HG03108 (cell line): Measurements from ENCODE around the gene APOBEC2.

Experiments
- ATAC-seq: cut with Tn5 transposase; IDR thresholded peaks from one replicate; pipeline ENCODE4 v1.9.1; 2021; ENCODE audit warnings: moderate library complexity; ENCODE audit not compliant: unreplicated experiment

Gene APOBEC2

DNA sequence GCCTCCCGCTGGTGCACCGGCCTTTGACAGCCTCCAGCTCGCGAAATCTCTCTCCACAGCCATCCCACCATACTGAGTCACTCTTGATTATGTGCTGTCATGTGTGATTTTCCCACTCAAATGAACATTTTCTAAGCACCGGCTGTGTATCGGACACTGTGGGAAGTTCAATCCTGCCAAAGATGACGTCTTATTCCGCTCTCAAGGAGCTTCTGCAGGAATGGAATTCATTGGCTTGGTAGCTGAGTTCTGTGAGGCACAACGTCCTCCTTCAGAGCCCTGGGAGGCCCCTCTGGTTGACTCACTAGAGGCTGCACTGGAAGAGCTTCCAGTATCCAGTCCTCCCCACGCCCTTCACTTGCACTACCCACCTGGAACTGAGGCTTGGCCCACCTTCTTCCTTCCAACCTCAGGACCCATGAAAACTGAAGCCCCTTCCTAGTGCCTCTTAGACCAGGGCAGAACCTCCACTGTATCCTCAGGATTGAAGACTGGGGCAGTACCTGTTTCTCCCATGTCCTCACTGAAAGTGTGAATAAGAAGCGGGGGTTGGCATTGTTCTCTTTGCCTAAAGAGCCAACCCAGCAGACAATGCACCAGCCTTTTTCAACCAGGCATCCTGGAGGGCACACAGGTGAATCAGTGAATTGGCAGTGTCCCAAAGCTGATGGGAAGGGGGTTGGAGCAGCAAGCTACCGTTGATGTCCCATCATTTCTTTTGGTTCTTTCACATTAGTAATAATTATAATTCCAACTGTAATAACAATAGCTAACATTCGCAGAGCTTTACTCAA lies 15.7 kb upstream of the APOBEC2 start:
- ATAC-seq, result no peak

DNA sequence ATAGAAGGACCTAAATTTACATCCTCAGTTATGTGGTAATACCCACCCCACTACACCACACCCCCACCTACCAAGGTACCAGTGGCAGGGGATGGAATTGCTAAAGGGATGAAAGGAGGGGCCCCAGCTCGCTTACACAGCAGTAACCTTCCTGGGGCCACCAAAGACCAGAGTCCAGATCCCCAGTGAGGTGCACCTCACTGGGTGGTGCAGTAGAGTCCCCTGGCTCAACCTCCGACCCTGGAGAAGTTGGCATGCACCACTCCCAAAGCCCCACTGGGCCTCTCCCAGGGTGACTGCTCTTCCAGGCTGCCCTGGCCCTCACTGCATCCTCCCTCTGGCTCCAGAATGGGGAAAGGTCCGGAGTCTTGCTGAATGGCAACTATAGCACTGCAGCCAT lies 14.8 kb upstream of the APOBEC2 start:
- ATAC-seq, result no peak

DNA sequence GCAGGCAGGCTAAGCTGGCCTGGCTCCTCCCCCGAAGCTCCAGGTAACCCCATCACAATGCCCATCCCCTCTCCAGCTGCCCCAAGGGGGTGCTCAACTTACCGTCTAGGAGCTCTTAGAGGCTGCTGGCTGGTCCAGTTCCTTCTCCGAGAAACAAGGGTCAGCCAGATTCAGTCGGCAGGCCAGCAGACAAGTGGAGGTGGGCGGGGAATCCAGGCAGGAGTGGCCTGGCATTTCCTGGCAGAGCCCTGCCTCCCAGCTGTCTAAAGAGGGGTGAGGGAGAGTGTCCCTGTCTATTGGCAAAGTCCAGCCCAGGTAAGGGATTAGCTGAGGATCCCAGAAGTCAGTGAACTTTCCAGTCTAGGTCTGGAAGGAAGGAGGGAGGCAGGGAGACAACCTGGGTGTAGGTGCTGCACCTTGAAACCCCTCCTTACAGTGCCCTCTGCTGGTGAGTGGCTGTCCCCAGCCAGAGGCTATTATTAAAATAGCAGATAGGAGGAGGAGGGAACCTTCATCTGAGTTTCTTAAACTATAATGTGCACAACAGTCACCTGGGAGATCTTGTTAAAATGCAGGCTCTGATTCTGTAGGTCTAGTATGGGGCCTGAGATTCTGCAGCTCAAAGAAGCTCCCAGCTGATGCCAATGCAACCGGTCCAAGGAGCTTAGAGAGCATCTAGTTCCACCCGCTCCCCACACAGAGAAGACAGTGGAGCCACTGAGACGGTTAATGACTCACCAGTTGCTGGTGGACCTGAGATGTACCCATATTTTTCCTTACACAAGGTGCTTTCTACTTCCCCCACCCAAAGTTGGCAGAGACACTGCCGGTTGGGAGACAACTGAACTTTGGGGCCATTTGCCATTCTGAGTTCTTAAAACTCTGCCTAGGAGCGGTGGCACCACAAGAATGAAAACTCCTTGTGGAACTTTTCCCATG lies 13.7 kb upstream of the APOBEC2 start, which contains the start of gene UNC5CL:
UNC5CL (minus strand) TSS at position 162 of the 939 bp plus-strand sequence. CDS start 4,147 bp downstream, outside the sequence.
- ATAC-seq, result no peak

DNA sequence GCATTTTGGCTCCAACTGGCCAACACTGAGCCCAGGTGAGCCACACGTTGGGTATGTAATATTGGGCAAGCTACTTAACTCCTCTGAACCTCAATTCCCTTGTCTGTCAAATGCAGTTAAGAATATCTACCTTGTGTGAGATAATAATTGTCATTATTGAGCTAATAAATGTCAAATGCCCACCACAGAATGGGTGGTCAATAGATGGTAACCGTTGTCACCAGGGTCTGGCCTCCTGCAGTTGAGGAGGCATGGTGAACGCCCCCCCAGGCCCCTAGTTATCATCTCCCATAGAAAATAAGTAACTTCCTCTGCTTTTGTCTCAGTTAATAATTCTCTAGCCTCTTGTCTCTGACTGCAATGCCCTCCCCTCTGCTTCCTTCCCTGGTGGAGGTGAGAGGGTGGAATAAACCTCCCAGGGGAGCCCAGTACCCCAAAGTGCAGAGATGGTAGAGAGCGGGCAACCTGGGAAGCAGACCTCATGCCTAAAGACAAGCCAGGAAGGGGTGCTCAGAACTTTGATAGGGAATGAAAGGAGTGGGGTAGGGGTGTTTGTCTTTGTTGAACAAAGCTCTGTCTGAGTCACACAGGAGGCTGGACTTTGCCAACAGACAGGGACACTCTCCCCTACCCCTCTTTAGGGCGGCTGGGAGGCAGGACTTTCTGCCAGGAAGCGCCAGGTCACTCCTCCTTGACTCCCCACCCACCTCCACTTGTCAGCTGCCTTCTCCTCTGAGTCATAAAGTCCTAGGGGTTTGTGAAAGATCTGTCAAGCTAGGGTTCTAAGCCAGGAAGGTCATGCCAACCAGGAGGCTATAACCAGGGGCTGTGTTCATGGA lies 12.7 kb upstream of the APOBEC2 start:
- ATAC-seq, result no peak

DNA sequence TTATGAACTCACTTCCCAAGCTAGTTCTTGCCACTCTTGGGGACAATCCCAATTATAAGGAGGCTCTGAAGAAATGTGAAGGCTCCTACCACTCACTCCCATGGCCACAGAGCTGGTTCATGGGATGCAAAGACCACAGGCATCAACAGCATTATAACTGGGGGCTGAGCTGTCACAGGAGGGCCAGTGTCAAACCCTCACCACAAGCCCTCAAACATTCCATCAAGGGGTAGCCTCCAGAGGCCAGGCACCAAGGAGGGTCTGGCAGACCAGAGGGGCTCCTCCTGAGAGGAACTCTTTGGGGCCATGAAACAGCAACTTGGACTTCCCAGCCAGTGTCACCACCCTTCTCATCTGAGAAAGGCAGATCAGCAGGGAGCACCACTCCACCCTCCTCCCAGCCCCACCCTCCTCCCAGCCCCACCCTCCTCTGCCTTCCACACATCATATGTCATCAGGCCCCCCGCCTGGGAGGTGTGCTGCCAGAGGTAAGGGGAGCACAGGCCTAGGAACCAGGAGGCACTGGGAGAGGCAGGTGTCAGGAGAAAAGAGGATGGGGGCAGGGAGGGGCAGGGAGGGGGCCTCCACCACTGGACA lies 12.0 kb upstream of the APOBEC2 start:
- ATAC-seq, result no peak

DNA sequence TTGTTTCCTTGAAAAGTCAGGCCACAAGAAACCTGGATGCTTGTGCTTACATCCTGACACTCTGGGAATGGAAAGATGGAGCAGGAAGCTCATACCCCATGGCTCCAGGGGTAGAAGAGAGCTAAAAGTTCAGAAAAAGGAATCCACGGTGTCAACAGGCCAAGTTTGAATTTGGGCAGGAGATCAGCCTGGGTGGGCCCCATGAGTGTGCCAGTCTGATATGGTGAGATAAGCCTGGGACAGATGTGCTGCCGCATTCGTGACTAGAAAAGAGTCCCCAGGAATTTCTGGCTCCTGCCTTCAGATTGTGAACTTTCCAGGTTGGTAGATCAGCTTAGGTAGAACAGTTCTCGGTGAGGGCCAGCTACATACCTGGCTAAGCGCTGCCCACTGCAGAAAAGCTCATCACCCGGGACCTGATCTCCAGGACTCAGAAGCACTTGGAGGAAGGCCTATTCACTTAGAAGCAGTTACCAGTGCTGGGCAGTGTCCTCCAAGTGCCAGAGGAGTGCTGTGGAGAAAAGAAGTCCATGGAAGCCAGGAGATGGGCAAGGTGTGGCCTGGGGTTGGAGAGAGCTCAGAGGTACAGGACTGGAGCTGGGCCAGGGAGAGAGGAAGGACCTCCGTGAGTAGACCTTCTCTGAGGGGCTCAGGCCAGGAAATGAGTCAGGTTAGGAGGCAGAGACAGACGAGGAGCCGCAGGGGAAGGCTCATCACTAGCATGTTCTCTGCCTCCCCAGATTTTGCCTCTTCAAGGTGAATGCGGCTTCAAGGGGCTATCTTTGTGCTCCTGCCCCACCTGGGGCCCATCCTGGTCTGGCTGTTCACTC lies 10.6 kb upstream of the APOBEC2 start, which contains the start of gene TSPO2:
TSPO2 (plus strand) TSS at position 242 of the 830 bp plus-strand sequence; CDS start at position 761, 519 bp downstream.
- no peak for ATAC-seq

DNA sequence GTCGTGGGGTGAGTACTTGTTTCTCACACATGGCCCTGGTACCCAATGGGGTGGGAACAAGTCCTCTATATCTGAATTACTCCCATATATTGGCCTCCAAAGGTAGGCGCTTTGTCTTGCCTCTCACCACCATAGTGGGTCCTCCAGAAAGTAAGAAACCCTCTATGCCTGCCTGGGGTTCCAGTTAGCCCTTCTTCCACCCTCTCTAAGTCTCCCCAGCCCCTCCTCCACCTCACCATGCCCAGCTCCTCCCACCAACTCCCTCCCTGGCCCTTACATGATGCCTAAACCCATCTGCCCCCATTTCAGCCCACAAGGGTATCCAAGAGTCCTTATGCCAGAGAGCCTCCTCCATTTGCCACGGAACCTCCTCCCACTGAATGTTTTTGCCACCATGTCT lies 9.9 kb upstream of the APOBEC2 start:
- ATAC-seq, result no peak

DNA sequence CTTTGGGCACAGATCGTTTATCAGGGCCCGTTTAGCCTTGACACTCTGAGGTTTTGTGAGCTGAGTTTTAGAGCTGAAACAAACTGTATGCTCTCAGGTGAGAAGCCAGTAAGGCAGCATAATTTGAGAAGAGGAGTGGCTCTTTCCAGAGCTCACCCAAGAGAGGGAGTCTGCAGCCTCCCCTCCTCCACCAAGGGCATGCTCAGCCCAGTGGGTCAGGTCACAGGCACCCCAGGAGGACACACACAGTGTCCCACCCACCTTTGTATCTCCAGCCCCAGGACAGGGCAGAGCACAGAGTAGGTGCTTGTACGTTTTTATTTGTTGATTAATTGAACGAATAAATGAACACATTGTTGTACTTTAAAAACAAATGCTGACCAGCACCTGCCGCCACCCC lies 7.3 kb upstream of the APOBEC2 start:
- no peak for ATAC-seq

DNA sequence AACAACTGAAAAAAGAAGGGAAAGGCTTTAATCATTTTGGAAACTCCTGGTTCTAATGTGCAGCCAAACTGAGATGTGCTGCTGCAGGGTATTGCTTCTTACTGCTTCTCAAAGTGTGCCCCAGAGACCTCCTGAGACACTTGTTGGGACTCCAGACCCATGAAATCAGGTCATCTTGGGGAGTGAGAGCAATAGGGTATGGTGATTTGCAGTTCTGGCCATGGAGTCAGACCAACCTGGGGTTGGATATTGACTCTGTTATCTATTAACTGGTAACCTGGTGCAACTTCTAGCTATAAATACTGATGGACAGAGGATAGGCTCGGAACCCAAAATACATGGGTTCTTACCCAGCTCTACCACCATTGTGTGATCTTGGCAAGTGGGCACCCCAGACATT lies 6.9 kb upstream of the APOBEC2 start:
- no peak for ATAC-seq

DNA sequence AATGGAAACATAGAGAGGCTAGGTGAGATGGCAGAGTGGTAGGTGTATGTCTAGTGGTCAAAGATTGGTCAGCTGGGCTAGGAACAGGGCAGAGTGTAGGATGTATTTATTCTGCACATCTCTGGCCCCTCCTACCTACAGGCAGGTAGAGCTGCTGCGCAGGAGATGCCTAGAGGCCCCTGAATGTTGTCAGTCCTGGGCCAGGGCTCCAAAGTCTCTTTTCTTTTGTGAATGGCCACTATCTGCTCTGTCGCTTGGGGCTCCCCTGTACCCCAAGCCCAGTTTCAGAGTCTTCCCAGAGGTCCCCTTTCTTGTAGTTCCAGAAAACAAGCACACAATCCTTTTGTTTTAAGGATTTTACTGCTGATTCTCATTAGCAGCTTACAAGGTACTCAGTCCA lies 5.7 kb upstream of the APOBEC2 start:
- ATAC-seq, result no peak

DNA sequence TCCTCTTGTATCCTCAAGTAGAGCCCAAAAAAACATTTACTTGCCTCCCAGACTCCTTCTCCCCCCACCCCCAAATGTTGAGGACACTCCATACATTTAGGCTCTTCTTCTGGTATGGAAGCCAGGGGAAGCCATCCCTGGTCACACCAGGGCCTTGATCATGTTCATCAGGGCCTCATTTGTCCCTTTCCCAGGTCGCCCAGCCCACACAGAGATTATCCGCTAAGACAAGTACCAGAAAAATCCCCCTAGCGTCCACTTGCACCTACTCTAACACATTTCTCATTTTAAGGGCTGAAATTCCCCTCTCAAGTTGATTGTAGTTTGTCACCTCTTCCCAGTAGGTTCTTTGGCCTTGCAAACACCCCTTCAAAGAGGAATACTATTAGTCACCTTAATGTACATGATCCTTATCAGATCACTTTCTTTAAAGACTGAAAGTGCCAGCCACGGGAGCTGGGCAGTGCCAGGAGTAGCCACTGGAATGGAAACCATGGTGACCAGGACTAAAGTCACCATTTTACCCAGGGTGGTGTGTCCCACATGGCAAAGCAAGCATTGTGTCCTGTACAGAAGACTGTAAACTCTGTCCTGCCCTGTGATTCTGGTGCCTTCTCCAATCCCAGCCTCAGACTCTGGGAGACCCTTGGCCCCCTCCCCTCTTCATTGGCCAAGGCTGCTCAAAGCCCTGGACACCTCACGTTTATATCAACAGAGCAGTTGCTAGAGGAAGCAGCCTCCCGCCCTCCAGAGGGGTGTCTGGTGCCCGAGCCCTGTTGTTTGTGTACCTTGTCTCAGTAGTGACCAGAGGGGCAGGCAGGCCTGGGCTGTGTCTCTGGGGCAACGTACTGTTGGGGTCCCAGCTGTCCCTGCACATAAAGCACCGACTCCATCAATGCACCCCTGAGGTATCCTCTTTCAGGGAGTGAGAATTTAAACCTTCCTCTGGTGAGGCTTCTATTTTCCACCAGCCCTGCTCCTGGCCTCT lies 5.0 kb upstream of the APOBEC2 start:
- no peak for ATAC-seq

DNA sequence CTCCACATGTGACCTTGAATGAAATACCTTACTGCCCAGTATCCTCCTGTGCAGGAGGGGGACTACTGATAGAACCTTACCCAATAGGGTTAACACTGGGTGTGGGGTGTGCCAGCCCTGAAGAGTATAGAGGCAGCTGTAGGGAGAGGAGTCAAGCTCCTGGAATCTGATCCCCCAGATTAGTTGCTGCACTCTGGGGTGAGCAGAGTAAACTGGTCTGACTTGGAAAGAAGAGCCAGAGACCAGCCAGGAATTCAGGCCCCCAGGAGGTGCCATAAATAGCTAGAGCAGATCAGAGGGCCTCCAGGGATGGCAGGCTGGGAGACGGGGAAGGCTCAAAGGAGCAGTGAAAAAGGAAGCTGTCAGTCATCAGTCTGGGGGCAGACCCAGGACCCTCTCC lies 3.5 kb upstream of the APOBEC2 start:
- no peak for ATAC-seq

DNA sequence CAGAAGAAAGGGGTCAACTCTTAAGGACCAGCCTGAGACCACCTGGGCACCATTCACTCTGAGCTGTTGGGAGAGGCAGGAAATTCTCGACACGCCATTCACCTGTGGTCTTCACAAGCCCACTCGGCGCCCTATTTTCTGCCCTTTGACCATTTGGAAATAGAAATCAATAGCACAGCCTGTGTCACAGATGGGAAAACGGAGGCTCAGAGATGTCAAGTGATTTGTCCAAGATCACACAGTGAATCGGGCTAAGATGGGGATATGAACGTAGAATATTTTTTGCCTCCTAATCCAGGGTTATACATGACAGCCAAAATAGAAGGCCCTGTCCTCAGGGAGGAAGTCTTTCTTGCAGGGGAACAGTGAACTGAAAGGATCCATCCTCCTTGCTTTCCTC lies 3.0 kb upstream of the APOBEC2 start:
- ATAC-seq, result no peak

DNA sequence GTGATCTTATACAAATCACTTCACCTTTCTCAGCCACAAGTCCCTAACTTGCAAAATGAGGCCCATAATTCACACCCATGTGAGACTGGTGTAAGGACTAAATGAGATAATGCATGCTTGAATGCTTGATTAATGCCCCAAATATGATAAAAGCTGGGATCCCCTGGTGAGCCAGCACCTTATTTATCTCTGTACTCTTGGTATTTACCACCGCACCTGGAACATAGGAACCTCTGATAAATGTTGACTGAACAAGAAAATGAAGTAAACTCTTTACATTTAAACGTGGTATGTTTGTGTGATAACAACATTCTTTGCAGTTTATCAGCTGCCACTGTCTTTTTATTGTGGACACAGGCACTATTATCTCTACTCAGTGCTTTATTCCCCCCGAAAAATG lies 2.5 kb upstream of the APOBEC2 start:
- ATAC-seq, result no peak

DNA sequence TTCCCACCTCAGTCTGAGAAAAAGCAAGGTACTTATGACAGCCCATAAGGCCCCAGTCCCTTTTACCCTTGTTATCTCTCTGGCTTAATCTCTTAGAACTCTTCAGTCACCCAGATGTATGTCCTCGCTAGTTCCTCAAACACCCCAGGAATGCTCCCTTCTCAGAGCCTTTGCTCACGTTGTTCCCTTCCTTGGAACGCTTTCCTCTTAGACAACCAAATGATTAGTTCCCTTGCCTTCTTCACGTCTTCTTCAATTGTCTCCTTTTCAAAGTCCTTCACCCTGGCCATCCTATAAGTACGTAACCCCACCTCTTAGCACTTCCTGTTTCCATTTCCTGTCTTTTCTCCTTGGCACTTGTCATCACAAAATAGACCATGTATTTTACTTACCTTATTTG lies 1.1 kb upstream of the APOBEC2 start:
- ATAC-seq, result no peak

DNA sequence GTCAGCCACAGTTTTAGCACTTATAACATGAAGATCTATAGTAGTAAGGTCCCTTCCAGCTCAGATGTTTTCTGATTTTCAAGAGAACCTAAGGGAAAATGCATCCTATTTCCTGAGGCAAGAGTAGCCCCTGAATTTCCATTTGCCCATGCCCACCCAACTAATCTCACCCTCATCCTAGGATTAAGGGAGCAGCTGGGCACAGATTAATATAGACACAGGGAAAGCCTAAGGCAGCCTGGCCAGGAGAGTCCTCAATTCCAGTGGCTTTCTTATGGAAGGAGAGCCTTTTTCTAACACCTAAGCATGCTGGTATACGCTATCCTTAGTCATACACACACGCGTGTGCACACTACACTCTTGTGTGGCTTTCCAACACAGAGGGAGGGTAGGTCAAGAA lies 1.5 kb downstream of the APOBEC2 start:
- ATAC-seq, result no peak

DNA sequence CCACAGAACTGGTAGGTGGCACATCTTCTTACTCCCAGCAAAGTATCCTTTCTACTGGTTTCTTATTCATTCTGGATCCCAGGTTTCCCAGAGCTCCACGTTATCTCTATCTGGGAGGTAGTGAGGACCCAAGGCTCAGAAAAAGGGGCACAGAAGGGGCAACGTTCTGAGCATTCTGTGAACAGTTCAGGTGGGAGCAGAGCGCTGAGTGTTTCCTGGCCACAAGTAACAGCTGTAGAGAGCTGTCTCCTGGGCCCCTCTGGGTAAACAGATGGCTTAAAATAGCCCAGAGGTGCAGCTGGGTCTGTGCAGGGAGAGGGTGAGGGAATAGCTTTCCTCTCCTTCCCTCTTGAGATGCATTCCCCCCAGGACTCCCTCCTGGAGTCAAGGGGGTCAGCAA lies 2.1 kb downstream of the APOBEC2 start:
- no peak for ATAC-seq

DNA sequence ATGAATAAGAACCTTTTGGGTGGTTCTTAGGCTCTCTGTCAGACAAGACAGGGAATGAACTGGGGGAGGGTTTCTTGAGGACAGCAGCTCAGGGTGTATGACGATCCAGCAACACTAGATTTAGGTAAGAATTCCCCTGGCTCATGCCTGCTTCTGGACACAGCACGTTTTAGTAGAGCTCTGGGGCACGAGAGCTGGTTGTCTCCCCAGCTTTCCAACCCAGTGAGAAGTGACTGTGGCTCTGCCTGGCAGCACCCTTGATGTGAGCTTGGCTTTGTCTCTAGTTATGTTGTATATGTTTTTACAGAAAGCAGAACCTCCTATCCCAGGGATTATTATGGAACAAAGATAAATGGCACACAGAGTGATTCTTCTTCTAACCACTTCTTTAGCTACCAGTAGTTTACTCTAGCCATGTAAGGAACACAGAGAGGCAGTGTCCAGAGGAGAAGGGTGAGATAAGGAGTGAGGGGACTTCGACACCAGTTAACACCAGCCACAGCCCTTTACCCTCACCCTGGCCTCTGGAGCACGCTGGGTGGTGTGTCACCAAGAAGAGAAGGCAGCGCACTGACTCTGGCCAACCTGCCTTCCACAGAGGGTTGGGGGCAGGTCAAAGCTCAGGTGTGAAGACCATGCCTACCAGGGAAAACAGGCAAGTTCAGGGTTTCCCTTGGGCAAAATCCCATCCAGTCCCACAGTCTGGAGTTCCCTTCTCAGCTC lies 3.9 kb downstream of the APOBEC2 start:
- no peak for ATAC-seq
